HUES48 (cell line): ENCODE data around the gene NKX2-4.
"Not testable (repeated sequence)": the region's sequence is repeated elsewhere in the genome, so short reads cannot be mapped to it uniquely, and the experiment has no call there.

Source experiments
- H3K27ac ChIP-seq: one replicate; pipeline ENCODE4 v1.7.0; 2013; ENCODE audit warnings: low read depth, low read length, inconsistent platforms
- H3K27me3 ChIP-seq: 2 replicates; pipeline ENCODE4 v1.6.1; 2013; ENCODE audit warnings: mild to moderate bottlenecking, low read length; ENCODE audit not compliant: control insufficient read depth, insufficient read depth
- H3K36me3 ChIP-seq: 2 replicates; pipeline ENCODE4 v1.6.1; 2013; ENCODE audit warnings: low read length; ENCODE audit not compliant: control insufficient read depth, insufficient read depth
- H3K4me1 ChIP-seq: 2 replicates; pipeline ENCODE4 v1.6.1; 2013; ENCODE audit warnings: mild to moderate bottlenecking, low read length; ENCODE audit not compliant: control insufficient read depth, insufficient read depth
- H3K4me3 ChIP-seq: 2 replicates; pipeline ENCODE4 v1.5.1; 2013; ENCODE audit warnings: mild to moderate bottlenecking, low read depth, low read length
- H3K9ac ChIP-seq: 2 replicates; pipeline ENCODE4 v1.6.1; 2013; ENCODE audit warnings: mild to moderate bottlenecking, low read depth, low read length, moderate library complexity
- H3K9me3 ChIP-seq: 2 replicates; pipeline ENCODE4 v1.6.1; 2013; ENCODE audit warnings: low read length; ENCODE audit not compliant: control insufficient read depth, insufficient read depth

NKX2-4 gene

GRCh38 chr20:21419147-21419546, 21.8 kb upstream of the NKX2-4 start:
- not testable (repeated sequence) for H3K9ac ChIP-seq, H3K36me3 ChIP-seq, H3K9me3 ChIP-seq, H3K4me1 ChIP-seq, H3K27ac ChIP-seq, H3K27me3 ChIP-seq, H3K4me3 ChIP-seq

- not testable (repeated sequence) for H3K9me3 ChIP-seq, H3K9ac ChIP-seq, H3K4me3 ChIP-seq, H3K27ac ChIP-seq, H3K4me1 ChIP-seq, H3K36me3 ChIP-seq, H3K27me3 ChIP-seq
Measured at GRCh38 chr20:21413996-21414395, 16.7 kb upstream of the NKX2-4 start.

DNA sequence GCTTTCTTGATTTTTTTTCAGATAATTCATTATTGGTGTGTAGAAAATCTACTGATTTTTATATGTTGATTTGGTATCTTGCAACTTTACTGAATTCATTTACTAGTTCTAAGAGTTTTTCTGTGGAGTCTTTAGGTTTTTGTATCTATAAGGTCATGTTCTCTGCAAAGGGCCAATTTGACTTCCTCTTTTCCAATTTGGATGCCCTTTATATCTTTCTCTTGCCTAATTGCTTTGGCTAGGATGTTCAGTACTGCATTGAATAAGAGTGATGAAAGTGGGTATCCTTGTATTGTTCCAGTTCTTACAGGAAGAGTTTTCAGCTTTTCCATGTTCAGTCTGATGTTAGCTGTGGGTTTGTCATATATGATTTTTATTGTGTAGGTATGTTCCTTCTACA, 14.4 kb upstream of the NKX2-4 start:
- no peak overlapping the region for H3K27ac ChIP-seq
- H3K36me3 ChIP-seq, result no peaks in the 10 kb centered on the region
- H3K27me3 ChIP-seq, result no peaks in the 10 kb centered on the region
- H3K4me3 ChIP-seq, result no peak overlapping the region
- H3K4me1 ChIP-seq, result no peaks in the 10 kb centered on the region
- no peaks in the 10 kb centered on the region for H3K9me3 ChIP-seq
- H3K9ac ChIP-seq, result no peak overlapping the region

- Histone ChIP-seq H3K4me1 (0 out of 2 replicates have a peak, but pooled peaks cover 4% of the 10 kb centered on the region), H3K9ac (no peak overlapping the region), H3K36me3 (no peaks in the 10 kb centered on the region), H3K4me3 (no peak overlapping the region), H3K27me3 (peaks cover 92% of the 10 kb centered on the region), H3K9me3 (no peaks in the 10 kb centered on the region), H3K27ac (no peak overlapping the region)
Measured at GRCh38 chr20:21399005-21399475, 1.7 kb upstream of the NKX2-4 start.

- Histone ChIP-seq H3K9ac (no peak overlapping the region), H3K4me3 (no peak overlapping the region)
Measured at GRCh38 chr20:21398109-21399004, 1.0 kb upstream of the NKX2-4 start.

GRCh38 chr20:21396599-21397340, 556 bp downstream of the NKX2-4 start:
- H3K36me3 ChIP-seq, result no peaks in the 10 kb centered on the region
- no peaks in the 10 kb centered on the region for H3K9me3 ChIP-seq
- H3K9ac ChIP-seq, result no peak overlapping the region
- H3K4me3 ChIP-seq, result peak overlapping the region; percentile 50; the same call in 1 of the 2 replicates
- H3K4me1 ChIP-seq, result peaks cover 14% of the 10 kb centered on the region
- peaks cover 100% of the 10 kb centered on the region for H3K27me3 ChIP-seq
- no peak overlapping the region for H3K27ac ChIP-seq

More at GRCh38 chr20:21398109-21399004, 1.0 kb upstream of the NKX2-4 start:
- peaks cover 99% of the 10 kb centered on the region for H3K27me3 ChIP-seq
- no peak overlapping the region for H3K27ac ChIP-seq
- H3K36me3 ChIP-seq, result no peaks in the 10 kb centered on the region
- no peaks in the 10 kb centered on the region for H3K9me3 ChIP-seq
- H3K4me1 ChIP-seq, result 0 out of 2 replicates have a peak, but pooled peaks cover 4% of the 10 kb centered on the region

DNA sequence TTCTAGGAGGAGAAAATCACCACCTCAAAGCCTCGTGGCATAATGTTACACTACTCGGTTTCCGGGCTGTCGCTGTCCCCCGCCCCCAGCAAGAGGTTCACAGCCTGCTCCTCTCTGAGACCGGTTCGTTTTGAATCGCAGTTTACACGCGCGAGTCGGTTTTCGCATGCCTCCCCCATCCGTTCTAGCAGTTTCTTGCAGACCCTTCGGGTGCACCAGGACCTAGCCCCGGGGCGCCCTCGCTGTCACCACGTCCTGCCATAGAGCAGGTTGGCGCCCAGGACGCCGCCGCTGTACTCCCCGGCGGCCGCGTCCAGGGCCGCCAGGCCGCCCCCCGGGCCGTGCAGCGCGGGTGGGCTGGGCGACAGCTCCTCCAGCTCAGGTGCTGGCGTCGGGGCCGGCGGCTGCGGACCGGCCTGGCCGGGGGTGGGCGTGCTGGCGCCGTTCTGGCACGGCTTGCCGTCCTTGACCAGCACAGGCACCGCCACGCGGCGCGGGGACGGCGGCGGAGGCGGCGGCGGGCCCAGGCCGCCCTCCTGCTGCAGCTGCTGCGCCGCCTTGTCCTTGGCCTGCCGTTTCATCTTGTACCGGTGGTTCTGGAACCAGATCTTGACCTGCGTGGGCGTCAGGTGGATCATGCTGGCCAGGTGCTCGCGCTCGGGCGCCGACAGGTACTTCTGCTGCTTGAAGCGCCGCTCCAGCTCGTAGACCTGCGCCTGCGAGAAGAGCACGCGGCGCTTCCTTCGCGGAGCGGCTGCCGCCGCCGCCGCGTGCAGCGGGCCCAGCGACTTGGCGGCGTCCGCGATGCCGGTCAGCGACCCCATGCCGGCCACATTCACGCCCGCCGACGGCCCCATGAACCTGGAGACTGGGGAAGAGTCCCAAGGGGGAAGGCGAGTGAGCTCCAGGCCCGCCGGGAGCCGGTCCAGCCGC, 1.4 kb downstream of the NKX2-4 start:
- no peak overlapping the region for H3K9ac ChIP-seq
- H3K9me3 ChIP-seq, result no peaks in the 10 kb centered on the region
- no peak overlapping the region for H3K27ac ChIP-seq
- peaks cover 100% of the 10 kb centered on the region for H3K27me3 ChIP-seq
- H3K4me3 ChIP-seq, result peak overlapping the region; percentile 50; the same call in 1 of the 2 replicates
- peaks cover 19% of the 10 kb centered on the region for H3K4me1 ChIP-seq
- H3K36me3 ChIP-seq, result no peaks in the 10 kb centered on the region

GRCh38 chr20:21395051-21395665, 2.2 kb downstream of the NKX2-4 start:
- H3K4me3 ChIP-seq, result peak overlapping the region; percentile 50; the same call in 1 of the 2 replicates
- H3K27me3 ChIP-seq, result peaks cover 97% of the 10 kb centered on the region
- no peak overlapping the region for H3K27ac ChIP-seq

DNA sequence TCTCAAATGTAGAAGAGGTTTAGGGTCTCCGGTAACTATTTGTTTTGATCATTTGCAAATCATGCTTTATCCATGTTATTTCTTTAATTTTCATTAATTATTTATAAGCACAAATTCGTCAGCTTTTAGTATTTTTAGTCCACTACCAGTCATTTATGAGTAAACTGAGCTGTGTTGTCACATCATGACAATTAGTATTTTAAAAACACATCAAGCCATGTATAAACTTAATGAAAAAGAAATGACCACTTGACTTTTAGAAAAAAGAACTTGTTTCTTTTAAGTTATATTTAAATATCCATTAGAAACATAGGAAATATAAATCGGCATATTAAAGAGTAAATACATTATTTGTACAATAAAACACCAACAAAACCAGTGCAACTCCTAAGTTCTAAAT, 2.8 kb downstream of the NKX2-4 start:
- peaks cover under 1% of the 10 kb centered on the region for H3K36me3 ChIP-seq

More at GRCh38 chr20:21395051-21395665, 2.2 kb downstream of the NKX2-4 start:
- peaks cover 22% of the 10 kb centered on the region for H3K4me1 ChIP-seq
- no peak overlapping the region for H3K9ac ChIP-seq
- H3K9me3 ChIP-seq, result no peaks in the 10 kb centered on the region
- no peaks in the 10 kb centered on the region for H3K36me3 ChIP-seq

More for the DNA sequence above, 2.8 kb downstream of the NKX2-4 start:
- no peaks in the 10 kb centered on the region for H3K9me3 ChIP-seq
- no peak overlapping the region for H3K9ac ChIP-seq
- H3K27me3 ChIP-seq, result peaks cover 91% of the 10 kb centered on the region
- H3K4me3 ChIP-seq, result no peak overlapping the region
- peaks cover 22% of the 10 kb centered on the region for H3K4me1 ChIP-seq
- H3K27ac ChIP-seq, result no peak overlapping the region
